ENCODE results near the gene ABCC4. TPM values are rescaled to one million over a fixed set of nuclear protein-coding genes. Genes with fewer than 3 reads are reported as not detected.

Gene ABCC4
- total RNA-seq, 2 donors from 2014 or later = 119 to 144 TPM

DNA sequence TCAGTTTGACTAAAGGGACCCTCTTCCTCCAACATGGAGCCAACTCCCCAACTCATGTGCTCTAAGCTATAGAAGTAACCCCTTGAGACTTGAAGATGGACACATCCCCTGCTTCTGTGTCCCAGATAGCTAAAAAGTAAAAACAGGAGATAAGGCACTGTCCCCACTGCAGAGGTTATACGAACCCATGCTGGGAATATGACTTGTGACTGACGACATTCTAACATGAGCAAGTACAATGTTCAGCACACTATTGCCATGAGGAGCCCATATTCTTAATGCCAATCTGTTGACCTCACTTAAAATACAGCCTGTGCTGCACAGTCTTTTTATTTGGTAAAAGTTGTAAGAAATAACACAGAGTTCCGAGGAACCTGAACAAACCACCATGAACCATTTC lies 71.4 kb downstream of the ABCC4 start:
- Histone ChIP-seq H3K4me3 (ENCODE audit: low read length) (no peak overlapping the region), H3K9ac (ENCODE audit: extremely low read depth, low read length, poor library complexity, severe bottlenecking) (no peak overlapping the region), H3K4me1 (ENCODE audit: control insufficient read depth, insufficient read depth, low read length) (no peaks in the 10 kb centered on the region), H3K36me3 (ENCODE audit: control insufficient read depth, insufficient read depth, low read length) (peaks cover 37% of the 10 kb centered on the region), H3K27me3 (ENCODE audit: control insufficient read depth, insufficient read depth, low read length, poor library complexity, severe bottlenecking) (no peaks in the 10 kb centered on the region), H3K27ac (ENCODE audit: low read depth, low read length) (no peak overlapping the region), H3K9me3 (ENCODE audit: control insufficient read depth, low read length) (no peaks in the 10 kb centered on the region)
- Mint-ChIP-seq H3K4me1 (peaks cover 6% of the 10 kb centered on the region), H3K27ac (no peak overlapping the region), H3K36me3 (ENCODE audit: low read depth) (peaks cover 49% of the 10 kb centered on the region), H3K9me3 (no peaks in the 10 kb centered on the region), H3K4me3 (no peak overlapping the region), H3K27me3 (ENCODE audit: insufficient read depth) (no peaks in the 10 kb centered on the region)
- DNase-seq = no peak
- no peak for TF ChIP-seq CTCF (conservative IDR thresholded peaks at IDR 0.05)
- WGBS, 2 experiments (ENCODE audit: insufficient coverage in 1 of 2, insufficient read length in 1 of 2) = 83 to 95% methylated on average over 2 to 3 of the region's 3 CpGs

- Histone ChIP-seq H3K27ac (ENCODE audit: low read depth, low read length) (no peak overlapping the region), H3K4me1 (ENCODE audit: control insufficient read depth, insufficient read depth, low read length) (no peaks in the 10 kb centered on the region), H3K4me3 (ENCODE audit: low read length) (no peak overlapping the region), H3K9me3 (ENCODE audit: control insufficient read depth, low read length) (no peaks in the 10 kb centered on the region), H3K27me3 (ENCODE audit: control insufficient read depth, insufficient read depth, low read length, poor library complexity, severe bottlenecking) (no peaks in the 10 kb centered on the region), H3K36me3 (ENCODE audit: control insufficient read depth, insufficient read depth, low read length) (peaks cover 31% of the 10 kb centered on the region), H3K9ac (ENCODE audit: extremely low read depth, low read length, poor library complexity, severe bottlenecking) (no peak overlapping the region)
- no peak overlapping the region for H3K27ac Mint-ChIP-seq
- H3K36me3 Mint-ChIP-seq (ENCODE audit: low read depth) = peaks cover 51% of the 10 kb centered on the region
- no peak for DNase-seq
- peaks cover 6% of the 10 kb centered on the region for H3K4me1 Mint-ChIP-seq
- 79 to 89% methylated on average over 4 to 5 of the region's 5 CpGs for WGBS, 2 experiments (ENCODE audit: insufficient coverage in 1 of 2, insufficient read length in 1 of 2)
- no peaks in the 10 kb centered on the region for H3K27me3 Mint-ChIP-seq (ENCODE audit: insufficient read depth)
- H3K9me3 Mint-ChIP-seq = no peaks in the 10 kb centered on the region
- no peak for TF ChIP-seq CTCF (conservative IDR thresholded peaks at IDR 0.05)
- H3K4me3 Mint-ChIP-seq = no peak overlapping the region
Measured at GRCh38 chr13:95228130-95228529, 73.1 kb downstream of the ABCC4 start.

DNA sequence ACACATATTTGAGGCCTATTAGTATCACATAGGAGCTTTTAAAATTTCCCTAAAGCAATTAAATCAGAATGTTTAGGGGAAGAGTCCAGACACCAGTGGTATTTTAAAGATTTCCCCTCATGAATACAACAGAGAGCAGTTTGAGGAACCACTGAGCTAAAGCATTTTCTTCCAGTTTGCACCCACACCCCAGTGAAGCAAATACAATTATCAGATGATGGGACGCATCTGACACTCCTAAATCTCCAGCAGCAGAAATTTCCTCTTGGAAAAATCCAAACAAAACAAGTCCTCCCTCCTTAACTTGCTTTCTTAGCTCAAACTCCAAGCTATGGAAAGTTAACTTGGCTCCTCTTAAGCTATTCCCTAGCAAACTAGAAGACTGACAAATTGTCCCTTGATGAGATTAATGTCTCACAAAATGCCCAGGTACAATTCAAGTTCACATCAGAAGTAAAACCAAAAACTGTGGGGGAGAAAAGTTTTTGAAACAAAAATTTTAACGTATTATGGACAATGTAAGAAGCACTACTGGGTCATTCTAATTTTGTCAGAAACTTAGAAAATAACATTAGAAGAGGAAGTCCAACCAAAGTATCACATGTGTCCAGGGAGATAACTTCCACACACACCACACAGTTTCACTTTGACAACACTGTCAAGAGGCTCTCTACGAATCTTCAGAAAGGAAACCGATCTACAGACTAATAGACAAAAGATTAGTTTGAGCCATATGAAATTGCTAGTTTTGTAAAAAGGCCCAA lies 74.1 kb downstream of the ABCC4 start:
- H3K27me3 ChIP-seq (ENCODE audit: control insufficient read depth, insufficient read depth, low read length, poor library complexity, severe bottlenecking) = no peaks in the 10 kb centered on the region
- H3K36me3 Mint-ChIP-seq (ENCODE audit: low read depth) = peaks cover 45% of the 10 kb centered on the region
- peaks cover 6% of the 10 kb centered on the region for H3K4me1 Mint-ChIP-seq
- H3K9ac ChIP-seq (ENCODE audit: extremely low read depth, low read length, poor library complexity, severe bottlenecking) = no peak overlapping the region
- no peak overlapping the region for H3K4me3 Mint-ChIP-seq
- H3K36me3 ChIP-seq (ENCODE audit: control insufficient read depth, insufficient read depth, low read length) = peaks cover 31% of the 10 kb centered on the region
- H3K27ac Mint-ChIP-seq = no peak overlapping the region
- TF ChIP-seq CTCF (conservative IDR thresholded peaks at IDR 0.05) = no peak
- no peak for DNase-seq
- no peak overlapping the region for H3K4me3 ChIP-seq (ENCODE audit: low read length)
- H3K27me3 Mint-ChIP-seq (ENCODE audit: insufficient read depth) = no peaks in the 10 kb centered on the region
- no peaks in the 10 kb centered on the region for H3K9me3 ChIP-seq (ENCODE audit: control insufficient read depth, low read length)
- no peaks in the 10 kb centered on the region for H3K4me1 ChIP-seq (ENCODE audit: control insufficient read depth, insufficient read depth, low read length)
- WGBS, 2 experiments (ENCODE audit: insufficient coverage in 1 of 2, insufficient read length in 1 of 2) = 40 to 79% methylated on average over 2 to 4 of the region's 4 CpGs
- no peak overlapping the region for H3K27ac ChIP-seq (ENCODE audit: low read depth, low read length)
- H3K9me3 Mint-ChIP-seq = no peaks in the 10 kb centered on the region
